Heart left ventricle (tissue), 16 donors: ENCODE measurements around the gene ANXA6. TPM values are rescaled to one million over a fixed set of nuclear protein-coding genes. Genes with fewer than 3 reads are reported as not detected.

Experiments used
- ATAC-seq, 4 donors: fragments of 200-7000 bp; cut with Tn5 transposase; one replicate each; pipeline ENCODE4 v1.9.1; 2020 to 2022; ENCODE audit warnings: moderate library complexity in 4 of 4, mild to moderate bottlenecking in 3 of 4, moderate number of reproducible peaks in 1 of 4
- DNase-seq, 5 donors: peaks; one replicate each; pipeline ENCODE4 v3.0.0-alpha.2; 2020
- H3K27ac ChIP-seq, 12 donors: fragments of 200-600 bp; sonication (generic) in 4 of 12; one replicate each; pipeline versions ENCODE4 v1.5.0 to v1.8.0; 2016 to 2022; ENCODE audit warnings: mild to moderate bottlenecking in 2 of 12
- H3K27me3 ChIP-seq, 9 donors: fragments of 200-600 bp; sonication (generic) in 2 of 9; one replicate each; pipeline versions ENCODE4 v1.5.1 to v1.8.0; 2016 to 2022; ENCODE audit warnings: mild to moderate bottlenecking in 3 of 9
- H3K36me3 ChIP-seq, 9 donors: fragments of 200-600 bp; sonication (generic) in 2 of 9; one replicate each; pipeline versions ENCODE4 v1.5.0 to v1.8.0; 2018 to 2022; ENCODE audit warnings: mild to moderate bottlenecking in 2 of 9
- H3K4me1 ChIP-seq, 12 donors: fragments of 200-600 bp; sonication (generic) in 4 of 12; one replicate each; pipeline versions ENCODE4 v1.5.0 to v1.8.0; 2016 to 2022; ENCODE audit warnings: mild to moderate bottlenecking in 3 of 12
- H3K4me3 ChIP-seq, 12 donors: fragments of 200-600 bp; sonication (generic) in 4 of 12; one replicate each; pipeline versions ENCODE4 v1.5.0 to v1.8.0; 2017 to 2022; ENCODE audit warnings: mild to moderate bottlenecking in 9 of 12, moderate library complexity in 4 of 12
- H3K9me3 ChIP-seq, 12 donors: fragments of 200-600 bp; sonication (generic) in 4 of 12; one replicate each; pipeline versions ENCODE4 v1.5.0 to v1.8.0; 2016 to 2022; ENCODE audit warnings: mild to moderate bottlenecking in 1 of 12
- POLR2A ChIP-seq, 2 donors: fragments of 450-650 bp; IDR thresholded peaks; one replicate each; pipeline ENCODE4 v1.6.1; 2017; ENCODE audit warnings: antibody characterized with exemption in 2 of 2, mild to moderate bottlenecking in 2 of 2, moderate library complexity in 2 of 2
- WGBS, 4 donors: extraction: QIAGEN DNeasy Blood & Tissue Kit in 2 of 4; methylation state at CpG; one replicate each; pipeline versions ENCODE4 v1.1.5 to v1.1.7; 2013 to 2018; 5-methylcytosine and 5-hydroxymethylcytosine counted together
- intact Hi-C, 10 donors: fragments of 100-400 bp; cut with DNase I; formaldehyde crosslinking; loops; one replicate each; pipeline versions ENCODE4 v1.11.1 to v1.14.2; 2022
- polyA plus RNA-seq, 2 donors: library from polyadenylated mRNA; stranded (reverse); fragments of 200-250 nt; gene quantifications; one replicate each; pipeline ENCODE4 v1.2.3, GENCODE V29; 2013
- total RNA-seq, 9 donors: library from RNA; depleted of rRNA in 2 of 9; stranded (reverse); fragments of >200 nt in 2 of 9; fragmentation: NEBNext Ultra II Directional in 3 of 9; extraction: Animal tissue kit (Norgen Biotek cat#: 25700) in 3 of 9; gene quantifications; one replicate each; pipeline versions ENCODE4 v1.1.0 to v1.2.4, GENCODE V29; 2016 to 2023
- TF ChIP-seq, protein P1 (sequence below), 12 donors: fragments of 200-600 bp; sonication (generic) in 4 of 12; IDR thresholded peaks; one replicate each; pipeline versions ENCODE4 v1.5.0 to v1.8.0; 2018 to 2022; ENCODE audit warnings: antibody characterized with exemption in 12 of 12, mild to moderate bottlenecking in 5 of 12
- donor health status: ischemic (EF 13 %, LVEDD 7.1; RV severe dilation, severe dysfunction).
- donor health status: healthy with polysubstance abuse.
- donor health status: DM: no; HTN: yes; CAD: no.
- donor health status: DM: no; HTN: no; CAD: no.
- donor health status: ischemic (EF 25% LVEDD 6.9; RV normal size, moderate dysfunction).
- donor health status: ischemic (EF 25% LVEDD 5.7; RV mildly dilated, moderate dysfunction).
- donor health status: healthy.
- donor health status: DM: yes; HTN: yes; CAD: no.
- donor health status: ischemic (EF 35%, LVEDD 5.7; RV mildly dilated, moderate dysfunction).
- donor health status: nonischemic (EF 11% LVEDD 7.7; RV severe dilation, severe dysfunction).
- donor health status: DM: yes; HTN: yes; CAD: no.
- donor health status: PGD.
- donor health status: ischemic (EF 29% LVEDD 5.4; RV normal size, mild dysfunction).
- donor health status: nonischemic (EF 23%, LVEDD 6.1; RV moderate dilation, normal function).

Gene ANXA6
- total and polyA plus RNA-seq, 11 donors, result 171 to 287 (median 202) TPM

DNA sequence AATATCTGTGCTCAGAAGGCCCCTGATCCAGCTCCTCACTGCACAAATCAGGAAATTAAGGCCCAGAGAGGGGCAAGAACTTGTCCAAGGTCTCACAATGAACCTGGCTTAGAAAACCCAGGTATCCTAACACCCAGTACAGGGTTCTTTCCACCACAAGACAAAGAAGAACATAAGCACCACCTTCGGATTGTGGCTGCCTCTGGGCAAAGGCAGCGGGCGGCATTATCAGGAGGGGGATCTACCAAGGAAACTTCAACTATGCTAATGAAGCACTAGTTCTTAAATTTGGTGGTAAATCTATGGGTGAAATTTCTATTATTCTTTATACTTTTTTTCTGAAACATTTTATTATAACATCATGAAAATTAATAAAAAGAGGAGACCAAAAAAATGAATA is 17.9 kb downstream of the ANXA6 start:
- intact Hi-C loops, result no loop called here
- WGBS, 4 donors, result 92 to 98% (median 97%) methylated on average over 3 of the region's 3 CpGs
- H3K4me3 ChIP-seq, result no peak overlapping the region
- H3K9me3 ChIP-seq, result no peaks in the 10 kb centered on the region
- H3K27me3 ChIP-seq, result no peaks in the 10 kb centered on the region
- peak overlapping the region in 1 of 12 donors; percentile 43 for H3K27ac ChIP-seq
- TF ChIP-seq, protein P1, sequence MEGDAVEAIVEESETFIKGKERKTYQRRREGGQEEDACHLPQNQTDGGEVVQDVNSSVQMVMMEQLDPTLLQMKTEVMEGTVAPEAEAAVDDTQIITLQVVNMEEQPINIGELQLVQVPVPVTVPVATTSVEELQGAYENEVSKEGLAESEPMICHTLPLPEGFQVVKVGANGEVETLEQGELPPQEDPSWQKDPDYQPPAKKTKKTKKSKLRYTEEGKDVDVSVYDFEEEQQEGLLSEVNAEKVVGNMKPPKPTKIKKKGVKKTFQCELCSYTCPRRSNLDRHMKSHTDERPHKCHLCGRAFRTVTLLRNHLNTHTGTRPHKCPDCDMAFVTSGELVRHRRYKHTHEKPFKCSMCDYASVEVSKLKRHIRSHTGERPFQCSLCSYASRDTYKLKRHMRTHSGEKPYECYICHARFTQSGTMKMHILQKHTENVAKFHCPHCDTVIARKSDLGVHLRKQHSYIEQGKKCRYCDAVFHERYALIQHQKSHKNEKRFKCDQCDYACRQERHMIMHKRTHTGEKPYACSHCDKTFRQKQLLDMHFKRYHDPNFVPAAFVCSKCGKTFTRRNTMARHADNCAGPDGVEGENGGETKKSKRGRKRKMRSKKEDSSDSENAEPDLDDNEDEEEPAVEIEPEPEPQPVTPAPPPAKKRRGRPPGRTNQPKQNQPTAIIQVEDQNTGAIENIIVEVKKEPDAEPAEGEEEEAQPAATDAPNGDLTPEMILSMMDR (IDR thresholded peaks at IDR 0.05), result no peak
- no peak for TF ChIP-seq POLR2A (IDR thresholded peaks at IDR 0.05)
- H3K36me3 ChIP-seq, result peaks cover 0 to 93% (median 64%) of the 10 kb centered on the region in 9 donors
- ATAC-seq (no peak), DNase-seq (no peak)
- H3K4me1 ChIP-seq, result peaks cover 3 to 61% (median 30%) of the 10 kb centered on the region in 12 donors

DNA sequence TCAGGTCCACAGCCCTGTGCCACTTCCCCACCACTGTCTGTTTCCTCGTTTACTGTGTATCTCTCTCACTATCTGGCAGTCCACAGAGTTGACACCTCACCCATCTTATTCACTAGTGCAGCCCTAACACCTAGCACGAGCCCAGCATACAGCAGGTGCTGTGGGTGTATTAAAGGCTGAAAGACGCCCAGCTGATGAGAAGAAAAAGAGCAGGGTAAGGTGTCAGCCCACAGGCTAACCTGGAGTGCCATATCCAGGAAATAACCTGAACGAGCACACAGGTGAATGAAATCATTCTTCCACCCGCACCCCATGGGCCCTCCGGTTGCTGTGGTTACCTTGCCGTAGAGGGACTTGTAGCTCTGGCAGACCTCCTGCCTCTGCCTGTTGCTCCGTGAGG is 18.6 kb downstream of the ANXA6 start:
- H3K4me3 ChIP-seq, result no peak overlapping the region
- no peaks in the 10 kb centered on the region for H3K27me3 ChIP-seq
- H3K4me1 ChIP-seq, result peaks cover 3 to 55% (median 29%) of the 10 kb centered on the region in 12 donors
- WGBS, 4 donors, result 90 to 93% (median 92%) methylated on average over 8 of the region's 8 CpGs
- no peak for DNase-seq
- H3K9me3 ChIP-seq, result no peaks in the 10 kb centered on the region
- ATAC-seq, result no peak
- TF ChIP-seq, protein P1 (IDR thresholded peaks at IDR 0.05), result no peak
- TF ChIP-seq POLR2A (IDR thresholded peaks at IDR 0.05), result no peak
- peaks cover 0 to 93% (median 70%) of the 10 kb centered on the region in 9 donors for H3K36me3 ChIP-seq
- H3K27ac ChIP-seq, result peak overlapping the region in 1 of 12 donors; percentile 43
- intact Hi-C loops, result no loop called here

DNA sequence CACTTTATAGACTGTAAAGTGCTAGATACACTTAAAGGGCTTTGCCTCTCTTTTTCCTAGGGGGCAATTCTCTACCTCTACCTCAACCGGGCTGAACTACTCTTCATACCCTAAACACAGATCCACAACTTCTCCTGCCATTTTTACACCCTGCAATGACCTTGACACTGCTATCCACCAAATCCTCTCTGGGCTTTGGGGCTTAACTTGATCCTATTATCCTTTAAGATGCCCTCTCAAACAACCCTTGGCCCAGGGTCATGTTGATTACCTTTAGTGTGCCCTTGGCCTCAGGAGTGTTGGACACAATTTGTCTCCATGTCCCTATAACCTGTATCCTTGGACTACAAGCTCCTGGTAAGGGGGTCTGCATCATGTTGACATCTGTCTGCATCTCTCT is 19.5 kb downstream of the ANXA6 start:
- WGBS, 4 donors, result 78 to 87% (median 85%) methylated on average over 1 of the region's 1 CpG
- DNase-seq, result no peak
- H3K4me3 ChIP-seq, result no peak overlapping the region
- intact Hi-C loops, result no loop called here
- H3K9me3 ChIP-seq, result no peaks in the 10 kb centered on the region
- peaks cover 0 to 93% (median 71%) of the 10 kb centered on the region in 9 donors for H3K36me3 ChIP-seq
- peaks cover 3 to 55% (median 25%) of the 10 kb centered on the region in 12 donors for H3K4me1 ChIP-seq
- H3K27me3 ChIP-seq, result no peaks in the 10 kb centered on the region
- no peak for ATAC-seq
- no peak overlapping the region for H3K27ac ChIP-seq
- TF ChIP-seq, protein P1 (IDR thresholded peaks at IDR 0.05), result no peak
- no peak for TF ChIP-seq POLR2A (IDR thresholded peaks at IDR 0.05)

DNA sequence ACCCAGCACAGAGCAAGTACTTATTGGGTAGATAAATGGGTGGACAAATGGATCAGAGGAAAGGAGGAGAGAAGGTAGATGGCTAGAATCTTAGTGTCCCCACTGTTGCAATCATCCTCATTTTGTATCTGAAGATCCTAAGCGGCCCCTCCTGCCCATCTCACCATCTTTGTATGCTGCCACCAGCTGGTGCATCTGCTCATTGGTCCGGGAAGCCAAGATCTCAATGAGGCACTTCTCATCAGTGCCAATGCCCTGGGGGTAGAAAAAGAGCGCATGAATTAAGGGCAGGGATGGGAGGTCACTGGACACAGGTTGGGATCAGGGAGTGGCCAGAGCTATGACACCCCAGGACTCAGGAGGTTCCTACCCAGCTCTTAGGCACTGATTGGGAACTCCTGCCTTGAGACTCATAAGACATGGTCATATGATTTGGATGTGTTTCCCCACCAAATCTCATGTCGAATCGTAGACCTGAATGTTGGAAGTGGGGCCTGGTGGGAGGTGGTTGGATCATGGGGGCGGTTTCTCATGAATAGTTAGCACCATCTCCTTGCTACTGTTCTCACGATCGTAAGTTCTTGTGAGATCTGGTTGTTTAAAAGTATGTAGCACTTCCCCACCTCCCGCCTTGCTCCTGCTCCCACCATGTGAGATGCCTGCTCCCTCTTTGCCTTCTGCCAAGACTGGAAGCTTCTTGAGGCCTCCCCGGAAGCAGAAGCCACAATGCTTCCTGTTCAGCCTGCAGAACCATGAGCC is 20.3 kb downstream of the ANXA6 start:
- Histone ChIP-seq H3K4me3 (no peak overlapping the region), H3K9me3 (no peaks in the 10 kb centered on the region), H3K27ac (no peak overlapping the region), H3K27me3 (no peaks in the 10 kb centered on the region), H3K4me1 (peaks cover 3 to 55% (median 17%) of the 10 kb centered on the region in 12 donors), H3K36me3 (peaks cover 0 to 93% (median 78%) of the 10 kb centered on the region in 9 donors)
- TF ChIP-seq, protein P1 (IDR thresholded peaks at IDR 0.05), result no peak
- TF ChIP-seq POLR2A (IDR thresholded peaks at IDR 0.05), result no peak
- WGBS, 4 donors, result 88 to 94% (median 89%) methylated on average over 10 of the region's 10 CpGs
- DNase-seq, result no peak
- intact Hi-C loops, result no loop called here
- no peak for ATAC-seq
